HL-60 (cell line): ENCODE data around the gene HEATR1.
"Not testable (repeated sequence)": the region's sequence is repeated elsewhere in the genome, so short reads cannot be mapped to it uniquely, and the experiment has no call there.

Source experiments
- DNase-seq, 2 experiments: peaks; one replicate each; pipeline ENCODE4 v3.0.0-alpha.2; 2010 to 2020; ENCODE audit warnings: low read depth in 1 of 2, low spot score in 1 of 2
- H3K27ac ChIP-seq: fragments of 250-450 bp; sonication (Bioruptor Pico); replicated peaks from 2 replicates; pipeline ENCODE4 v1.5.1; 2020; ENCODE audit warnings: mild to moderate bottlenecking, moderate library complexity
- H3K27me3 ChIP-seq: fragments of 250-450 bp; sonication (Bioruptor Pico); 2 replicates; pipeline ENCODE4 v1.5.1; 2021; ENCODE audit warnings: mild to moderate bottlenecking, moderate library complexity; ENCODE audit not compliant: insufficient read depth, poor library complexity, severe bottlenecking
- H3K4me3 ChIP-seq: replicated peaks from 2 replicates; pipeline ENCODE4 v1.5.1; 2011; ENCODE audit warnings: mild to moderate bottlenecking, control low read depth, low read length; ENCODE audit not compliant: insufficient read depth
- CTCF ChIP-seq: IDR thresholded peaks from one replicate; pipeline ENCODE4 v1.5.1; 2011; ENCODE audit warnings: low read length, control low read depth, inconsistent platforms; ENCODE audit not compliant: insufficient read depth
- GABPA ChIP-seq: IDR thresholded peaks from 2 replicates; pipeline ENCODE4 v1.6.1; 2012; ENCODE audit warnings: low read depth
- POLR2AphosphoS5 ChIP-seq: IDR thresholded peaks from 2 replicates; pipeline ENCODE4 v1.6.1; 2012; ENCODE audit warnings: low read depth
- REST ChIP-seq: IDR thresholded peaks from 2 replicates; pipeline ENCODE4 v1.6.1; 2012; ENCODE audit warnings: low read depth; ENCODE audit not compliant: insufficient replicate concordance
- SPI1 ChIP-seq: IDR thresholded peaks from 2 replicates; pipeline ENCODE4 v1.6.1; 2012; ENCODE audit warnings: low read depth, mild to moderate bottlenecking, borderline replicate concordance

The HEATR1 gene

GRCh38 chr1:236508593-236509027 is 95.7 kb downstream of the HEATR1 start:
- H3K27me3 ChIP-seq, result no peaks in the 10 kb centered on the region
- no peak for DNase-seq
- TF ChIP-seq SPI1 (no peak), GABPA (no peak), REST (no peak), POLR2AphosphoS5 (no peak), CTCF (no peak)
- no peak overlapping the region for H3K27ac ChIP-seq
- no peak overlapping the region for H3K4me3 ChIP-seq

GRCh38 chr1:236507022-236507700 is 97.2 kb downstream of the HEATR1 start:
- H3K27me3 ChIP-seq, result no peaks in the 10 kb centered on the region
- no peak overlapping the region for H3K27ac ChIP-seq
- no peak overlapping the region for H3K4me3 ChIP-seq
- DNase-seq, result no peak
- TF ChIP-seq POLR2AphosphoS5 (no peak), GABPA (no peak)

GRCh38 chr1:236504338-236504737 is 100.0 kb downstream of the HEATR1 start:
- H3K27me3 ChIP-seq, DNase-seq, H3K4me3 ChIP-seq, H3K27ac ChIP-seq: not testable (repeated sequence)

- Histone ChIP-seq H3K27me3 (no peaks in the 10 kb centered on the region), H3K27ac (no peak overlapping the region), H3K4me3 (no peak overlapping the region)
- DNase-seq, result peak; percentile 28 to 80
- TF ChIP-seq GABPA (peak; percentile 42; the same call in 1 of the 2 replicates), CTCF (no peak), SPI1 (peak; percentile 99), POLR2AphosphoS5 (no peak)
Measured at GRCh38 chr1:236502972-236503639, 101.2 kb downstream of the HEATR1 start.

- H3K4me3 ChIP-seq, result no peak overlapping the region
- TF ChIP-seq CTCF (no peak), GABPA (no peak), REST (no peak), POLR2AphosphoS5 (no peak), SPI1 (no peak)
Measured at GRCh38 chr1:236502579-236502971, 101.7 kb downstream of the HEATR1 start.

More at GRCh38 chr1:236502579-236502971, 101.7 kb downstream of the HEATR1 start:
- Histone ChIP-seq H3K27ac (no peak overlapping the region), H3K27me3 (no peaks in the 10 kb centered on the region)
- DNase-seq, result no peak
